HG03060 (cell line): ENCODE data around the gene SATB2.

Experiments
- ATAC-seq: cut with Tn5 transposase; IDR thresholded peaks from one replicate; pipeline ENCODE4 v1.9.1; 2021; ENCODE audit warnings: low read depth, moderate number of reproducible peaks; ENCODE audit not compliant: unreplicated experiment

The SATB2 gene

DNA sequence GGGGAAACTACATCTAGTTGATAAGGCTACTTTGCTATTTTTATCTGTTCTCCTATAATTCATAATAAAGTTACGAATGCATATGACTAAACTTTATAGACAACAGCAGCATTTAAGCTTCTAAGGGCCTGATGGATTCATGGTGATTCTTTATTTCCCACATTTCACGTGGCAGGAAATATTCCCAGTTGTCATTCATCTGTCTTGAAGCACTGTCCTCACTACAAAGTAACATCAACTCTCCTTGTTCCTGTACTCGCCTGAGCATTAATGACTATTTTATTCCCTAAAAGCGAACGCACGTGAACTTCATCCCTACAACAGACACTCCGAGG, 2.6 kb downstream of the SATB2 start:
- no peak for ATAC-seq

DNA sequence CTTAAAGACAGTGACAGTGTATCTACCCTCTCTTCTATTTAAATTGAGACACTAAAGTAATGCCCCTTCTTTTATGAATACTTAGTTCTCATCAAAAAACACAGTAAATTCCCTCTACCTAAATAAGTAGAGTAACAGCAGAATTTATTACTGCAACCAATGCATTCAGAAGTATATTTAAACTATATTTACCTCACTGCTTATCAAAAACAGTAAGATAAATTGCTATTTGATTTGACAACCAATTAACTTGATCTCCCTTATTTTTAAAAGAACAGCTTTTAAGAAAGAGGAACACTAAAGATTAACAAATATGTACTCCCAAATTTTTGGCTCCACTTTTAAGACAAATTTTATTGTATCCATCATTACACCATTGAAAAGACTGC, 4.8 kb downstream of the SATB2 start:
- ATAC-seq, result no peak

DNA sequence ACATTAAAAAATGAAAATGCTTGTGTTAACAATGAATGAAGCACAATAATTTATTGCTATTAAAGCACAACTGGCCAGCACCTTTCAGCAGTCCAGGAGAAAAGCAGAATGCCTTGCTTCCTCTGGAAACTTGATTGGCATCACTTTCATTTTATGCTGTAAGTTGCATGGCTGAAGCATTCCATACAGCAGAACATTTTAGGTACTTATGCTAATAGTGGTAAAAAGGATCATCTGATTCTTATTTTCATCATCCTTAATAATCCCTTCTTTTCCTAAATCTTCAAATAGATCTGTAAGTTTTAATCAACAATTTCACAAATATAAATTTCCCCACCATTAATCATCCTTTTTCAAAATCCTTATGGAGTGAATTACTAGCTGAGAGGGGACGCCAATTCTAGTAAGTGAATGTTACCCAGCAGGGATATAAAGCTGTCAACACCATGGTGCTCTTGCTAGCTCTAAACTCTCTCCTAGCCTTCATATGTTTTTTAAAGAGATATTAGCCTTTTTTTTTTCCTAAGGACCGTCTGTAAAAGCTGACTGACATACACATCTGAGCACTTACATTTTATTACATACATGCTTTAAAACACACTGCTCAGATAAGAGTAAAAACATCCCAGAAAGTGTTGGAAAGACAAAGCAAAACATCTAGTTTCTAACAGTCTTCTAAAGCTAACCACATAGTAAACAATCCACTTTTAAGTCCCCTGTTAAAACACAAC, 5.3 kb downstream of the SATB2 start:
- no peak for ATAC-seq

DNA sequence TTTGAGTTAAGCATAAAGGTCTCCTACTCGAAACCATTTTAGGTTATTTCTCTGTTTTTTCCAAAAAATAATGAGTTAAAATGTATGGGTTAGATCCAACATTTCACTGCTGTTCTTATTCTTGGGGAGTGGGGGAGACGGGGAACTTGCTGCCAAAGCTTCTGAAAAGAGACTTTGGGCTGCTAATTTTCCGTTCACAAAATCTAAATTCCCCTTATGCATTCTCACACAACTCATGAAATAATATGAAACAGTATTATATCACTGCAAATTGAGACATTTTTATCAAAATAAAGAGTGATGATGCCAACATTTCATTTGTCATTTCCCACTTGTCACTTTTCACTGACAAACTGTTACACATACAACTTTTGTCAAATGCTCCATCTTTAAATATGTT, 7.8 kb downstream of the SATB2 start:
- ATAC-seq, result no peak

DNA sequence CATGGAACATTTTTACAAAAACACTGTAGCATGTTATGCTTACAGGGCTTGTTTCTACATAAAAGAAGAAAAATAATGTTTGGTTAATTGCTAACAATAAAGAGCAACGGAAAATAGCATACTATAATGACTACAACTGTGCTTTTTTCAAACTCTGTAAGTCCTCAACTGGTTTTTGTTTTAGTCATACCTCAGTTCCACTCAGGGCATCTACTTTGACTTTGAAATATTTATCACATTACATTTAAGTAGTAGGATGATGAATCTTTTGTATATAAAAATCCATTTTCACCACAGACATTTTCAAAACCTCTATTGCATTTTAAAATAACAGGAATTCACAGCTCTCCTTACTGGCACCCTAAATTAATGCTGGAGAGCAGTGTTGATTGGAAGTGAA, 8.3 kb downstream of the SATB2 start:
- ATAC-seq, result no peak

DNA sequence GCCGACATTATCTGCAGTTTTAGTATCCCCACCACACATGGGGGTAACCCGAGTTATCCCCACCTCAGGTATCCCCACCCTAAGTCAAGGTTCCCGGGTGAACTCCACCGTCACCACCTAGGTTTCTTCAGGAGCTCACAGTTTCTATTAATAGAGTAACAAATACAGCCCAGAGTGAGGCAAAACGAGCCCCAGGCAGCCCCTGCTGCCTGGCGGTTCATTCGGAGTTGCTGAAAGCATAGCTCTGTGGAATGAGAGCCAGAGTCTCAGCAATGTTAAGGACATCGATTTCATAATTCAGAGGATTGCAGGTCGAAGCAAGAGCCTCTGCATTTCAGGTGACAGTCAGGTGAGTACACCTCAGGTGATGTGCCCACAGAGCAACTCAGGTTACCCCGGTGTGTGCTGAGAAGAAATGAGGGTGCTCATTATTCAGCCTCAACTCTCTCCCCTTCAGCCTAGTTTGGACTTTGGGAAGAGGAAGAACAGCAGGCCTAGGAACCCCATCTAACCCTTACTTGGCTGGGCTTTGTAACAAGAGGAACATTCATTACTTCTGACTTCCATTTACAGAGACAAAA, 10.7 kb downstream of the SATB2 start:
- ATAC-seq, result no peak

DNA sequence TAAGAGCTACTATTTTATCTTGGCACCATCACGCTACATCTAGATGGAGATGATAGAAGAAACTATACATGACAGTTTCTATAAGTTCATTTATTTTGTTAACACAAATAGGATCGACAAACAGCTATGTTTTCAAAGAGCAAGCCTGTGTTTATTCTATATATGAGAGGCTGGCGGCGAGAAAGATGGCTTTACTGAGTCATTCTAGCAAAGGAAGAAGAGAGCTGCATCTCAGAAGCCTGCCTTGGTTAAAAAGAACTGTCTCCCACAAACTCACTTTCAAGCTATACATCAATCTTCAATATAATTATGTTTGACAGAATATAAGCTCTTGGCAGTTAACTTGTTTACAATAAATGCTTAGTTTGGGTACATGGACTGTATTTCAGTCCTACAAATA, 13.0 kb downstream of the SATB2 start:
- ATAC-seq, result no peak

DNA sequence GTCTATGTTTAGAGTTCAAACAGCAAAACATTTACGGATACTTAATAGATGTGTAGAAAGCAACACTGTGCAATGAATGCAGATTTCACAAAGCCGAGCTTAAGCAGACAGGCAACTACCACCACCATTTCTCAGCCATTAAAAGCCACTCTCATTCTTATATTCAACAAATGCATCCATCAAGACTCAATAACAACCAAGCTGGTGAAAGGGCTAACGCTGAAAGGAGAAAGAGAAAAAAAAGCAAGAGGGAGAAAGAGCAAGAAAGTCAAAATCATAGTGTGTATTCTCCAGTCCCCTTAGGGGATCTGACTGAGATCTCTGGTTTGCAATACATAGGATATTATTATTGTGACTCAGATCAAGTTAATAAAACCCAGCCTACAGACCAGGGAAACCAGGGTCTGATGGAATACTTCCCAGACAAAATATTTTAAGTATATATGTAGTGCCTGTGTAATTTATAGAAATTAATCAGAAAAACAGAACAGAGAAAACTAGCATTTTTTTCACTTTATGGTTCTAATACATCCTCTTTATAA, 14.1 kb downstream of the SATB2 start:
- ATAC-seq, result no peak

DNA sequence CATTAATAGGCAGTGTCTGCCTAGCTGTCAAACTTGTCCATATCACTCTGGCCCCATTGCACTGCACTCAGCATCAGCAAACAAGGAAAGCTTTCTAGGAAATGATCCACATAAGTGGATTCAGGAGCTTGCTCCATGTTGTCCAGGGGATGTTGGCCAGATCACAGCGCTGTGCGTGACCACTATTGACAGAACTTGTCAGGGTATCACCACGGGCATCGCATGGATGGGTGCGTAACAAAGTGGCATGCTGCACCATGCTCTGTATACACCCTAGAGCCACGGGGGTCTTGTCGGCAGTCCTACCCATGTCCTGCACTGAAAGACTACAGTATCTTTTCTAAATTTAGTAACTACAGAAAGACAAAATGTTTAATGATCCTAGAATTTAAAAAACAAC, 15.6 kb downstream of the SATB2 start:
- no peak for ATAC-seq

DNA sequence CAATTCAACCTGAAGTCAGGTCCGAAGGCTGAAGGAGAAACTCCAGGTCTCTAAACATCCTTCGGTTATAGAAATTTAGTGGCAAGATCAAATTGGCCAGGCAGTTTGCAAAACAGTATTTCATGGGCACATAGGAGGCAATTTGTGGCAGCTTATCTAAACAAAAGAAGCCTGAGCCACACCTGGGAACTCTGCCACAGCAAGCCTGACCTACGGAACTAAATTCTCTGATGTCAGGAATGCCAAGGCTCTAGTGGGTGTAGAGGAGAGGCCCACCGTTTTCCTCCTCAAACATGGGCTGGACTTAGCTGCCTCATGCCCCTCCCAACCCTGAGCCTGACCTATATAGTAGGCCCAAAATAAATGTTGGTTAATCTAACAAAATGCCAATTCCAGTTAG, 16.0 kb downstream of the SATB2 start:
- ATAC-seq, result no peak

DNA sequence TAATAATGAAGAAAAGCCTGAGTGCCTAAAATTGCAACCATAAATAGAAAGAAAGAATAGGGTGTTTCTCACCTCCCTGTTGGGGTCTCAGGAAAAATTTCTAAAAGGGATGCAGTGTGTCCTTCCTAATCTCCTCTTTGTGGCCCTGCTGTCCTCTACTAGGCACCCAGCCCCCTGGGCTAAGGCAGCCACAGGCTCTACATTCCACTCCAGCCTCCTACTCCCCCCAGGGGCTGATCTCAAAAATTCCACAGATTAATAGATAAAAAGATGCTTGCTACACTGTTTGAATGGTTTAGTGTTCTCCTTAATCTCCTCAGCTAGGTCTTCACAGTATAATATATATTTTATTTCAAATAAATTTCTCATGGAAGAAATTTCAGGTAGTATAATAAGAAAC, 17.6 kb downstream of the SATB2 start:
- no peak for ATAC-seq

DNA sequence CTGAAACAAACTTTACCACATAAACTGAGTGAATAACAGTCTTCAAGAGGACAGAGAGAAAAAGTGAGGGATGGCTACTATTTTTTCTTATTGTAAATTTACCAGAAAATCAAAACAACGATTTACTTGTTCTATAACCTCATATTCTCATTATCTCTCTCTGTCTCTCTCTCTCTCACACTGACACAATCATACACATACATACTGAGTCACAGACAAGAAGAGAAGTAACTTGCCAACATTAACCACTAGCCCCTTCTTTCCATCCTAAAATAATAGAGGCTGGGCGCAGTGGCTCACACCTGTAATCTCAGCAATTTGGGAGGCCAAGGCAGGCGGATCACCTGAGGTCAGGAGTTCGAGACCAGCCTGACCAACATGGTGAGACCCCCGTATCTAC, 18.2 kb downstream of the SATB2 start:
- ATAC-seq, result no peak

DNA sequence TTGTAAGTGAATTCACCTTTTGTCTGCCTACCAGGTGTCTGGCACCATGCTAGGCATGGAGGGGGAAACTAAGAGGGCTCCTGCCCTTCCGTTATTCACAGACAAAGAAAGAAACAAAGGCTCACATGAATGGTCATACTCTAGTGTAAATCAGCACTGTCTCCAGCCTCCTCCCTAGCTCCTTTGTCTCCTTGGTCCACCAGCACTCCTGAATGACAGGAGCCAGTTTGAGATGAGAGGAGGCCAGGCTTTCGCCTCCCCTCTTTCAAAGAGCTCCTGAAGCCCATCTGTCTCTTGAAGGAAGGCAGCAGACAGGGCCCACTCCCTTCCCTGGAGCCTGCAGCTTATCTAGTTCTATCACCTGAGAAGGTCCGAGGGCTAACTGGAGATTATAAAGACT, 18.7 kb downstream of the SATB2 start:
- ATAC-seq, result no peak

DNA sequence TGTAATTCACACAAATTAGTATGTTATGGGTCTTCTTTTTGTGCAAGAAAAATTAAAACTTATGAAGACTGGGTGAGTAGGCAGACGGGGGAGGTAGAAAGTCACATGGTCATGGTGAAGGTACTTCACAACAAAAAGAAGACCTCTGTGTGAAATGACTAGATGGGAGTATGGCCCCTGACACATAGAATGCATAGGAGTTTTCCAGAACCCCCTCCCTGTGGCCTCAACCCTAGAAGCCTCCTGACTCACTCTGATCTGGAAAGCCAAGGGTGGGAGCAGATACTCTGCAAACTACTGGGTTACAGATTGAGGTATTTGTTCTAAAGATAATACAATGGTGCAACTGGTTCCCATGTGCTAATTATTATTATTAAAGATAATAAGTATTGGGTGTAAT, 23.2 kb downstream of the SATB2 start:
- ATAC-seq, result no peak

DNA sequence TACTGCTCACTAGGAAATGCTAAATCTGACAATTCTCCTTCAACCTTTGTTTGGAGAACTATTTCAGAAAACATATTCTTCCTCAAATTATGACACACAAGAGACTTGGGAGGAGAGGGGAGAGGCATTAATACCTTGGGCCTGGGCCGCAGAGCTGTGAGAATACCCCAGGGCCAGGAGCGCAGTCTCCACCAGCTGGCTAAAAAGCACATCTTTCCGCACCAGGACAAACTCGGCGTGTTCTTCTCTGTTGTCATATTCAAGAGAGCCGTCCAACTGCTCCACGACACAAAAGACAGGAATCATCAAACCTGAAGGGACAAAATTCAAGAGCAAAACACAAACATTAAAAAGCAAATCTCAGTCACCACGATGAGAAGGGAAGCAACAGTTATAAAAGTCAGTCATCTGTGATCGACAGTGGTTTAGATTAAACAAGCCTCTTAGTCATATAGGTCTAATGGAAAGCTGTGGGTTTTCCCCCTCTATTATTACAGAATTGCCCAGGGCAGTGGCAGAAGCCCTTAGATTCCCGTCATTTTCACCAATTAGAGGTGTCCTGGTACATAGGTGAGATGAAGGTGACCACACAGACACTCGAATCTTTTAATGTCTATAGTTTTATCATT, 24.4 kb downstream of the SATB2 start:
- ATAC-seq, result no peak

DNA sequence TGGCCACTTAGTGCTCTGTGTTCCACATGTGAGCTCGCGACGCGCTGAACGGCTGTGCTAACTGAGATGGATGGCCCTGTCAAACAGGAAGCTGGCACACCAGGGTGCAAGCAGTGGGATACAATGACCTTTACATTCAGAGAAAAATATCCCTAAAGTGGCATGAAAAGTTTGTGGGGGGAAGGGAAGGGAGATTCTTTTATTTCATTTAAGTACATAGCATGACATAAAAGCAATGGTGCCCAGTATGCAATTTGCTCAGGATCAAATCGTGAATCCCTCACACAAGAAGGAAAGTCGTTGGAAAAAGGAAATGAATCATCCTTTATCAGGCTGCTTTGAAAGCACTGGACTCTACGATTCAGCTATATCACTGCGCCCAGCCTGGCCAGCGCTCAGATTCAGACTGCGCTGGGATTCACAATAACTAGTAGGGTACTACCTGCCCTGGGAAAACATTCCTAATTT, 26.0 kb downstream of the SATB2 start:
- ATAC-seq, result no peak

DNA sequence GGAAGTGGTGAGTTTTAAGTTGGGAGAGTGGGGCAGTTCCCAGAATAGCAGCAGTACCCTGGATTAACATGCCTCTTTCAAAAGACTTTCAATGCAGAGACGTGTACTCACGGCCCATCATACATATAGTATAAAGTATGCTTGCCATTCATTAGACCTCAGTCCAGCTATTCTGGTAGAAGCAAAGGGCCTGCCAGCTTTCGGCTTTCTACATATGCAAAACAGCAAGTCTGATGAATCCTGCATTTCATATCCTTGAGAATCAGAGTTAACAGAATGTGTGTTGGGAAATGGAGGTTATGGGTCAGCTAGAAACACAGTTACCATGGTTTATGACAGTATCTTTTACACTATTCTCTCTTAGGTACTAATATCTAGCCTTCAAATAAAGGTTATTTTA, 27.5 kb downstream of the SATB2 start:
- ATAC-seq, result no peak

DNA sequence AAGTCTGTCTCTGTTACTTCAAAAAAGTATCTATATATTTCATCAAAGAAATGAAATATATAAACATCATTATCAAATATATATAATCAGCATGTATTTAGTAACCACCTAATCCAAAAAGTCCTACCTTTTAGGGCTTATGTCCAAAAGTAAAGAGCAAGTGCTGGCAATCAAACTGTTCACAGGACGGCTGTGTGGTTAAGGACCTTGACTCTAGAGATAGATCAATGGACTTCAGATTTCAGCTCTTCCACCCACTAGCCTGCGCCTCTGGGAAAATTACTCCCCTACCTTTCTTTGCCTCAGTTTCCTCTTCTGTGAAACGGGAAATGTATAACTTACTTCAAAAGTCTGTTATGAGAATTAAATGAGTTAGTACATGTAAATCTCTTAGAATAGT, 29.4 kb downstream of the SATB2 start:
- ATAC-seq, result no peak

DNA sequence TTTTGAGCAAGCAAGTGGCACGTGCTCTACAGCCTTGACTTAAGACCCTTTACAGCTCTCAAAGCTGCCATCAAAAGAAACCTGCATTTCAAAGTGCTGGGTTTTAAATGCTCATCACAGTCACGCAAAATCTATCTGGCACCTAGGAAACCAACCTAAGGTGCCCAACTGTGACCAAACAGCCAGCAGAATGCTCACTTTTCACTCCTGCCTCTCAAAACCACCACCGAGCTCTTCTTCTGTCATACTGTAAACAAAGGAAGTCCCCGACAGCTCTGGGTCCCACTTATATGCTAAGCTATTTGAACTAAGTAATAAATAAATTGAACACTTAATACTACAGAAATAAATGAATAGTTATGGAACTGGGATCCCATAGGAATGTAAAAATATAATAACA, 33.6 kb downstream of the SATB2 start:
- no peak for ATAC-seq

DNA sequence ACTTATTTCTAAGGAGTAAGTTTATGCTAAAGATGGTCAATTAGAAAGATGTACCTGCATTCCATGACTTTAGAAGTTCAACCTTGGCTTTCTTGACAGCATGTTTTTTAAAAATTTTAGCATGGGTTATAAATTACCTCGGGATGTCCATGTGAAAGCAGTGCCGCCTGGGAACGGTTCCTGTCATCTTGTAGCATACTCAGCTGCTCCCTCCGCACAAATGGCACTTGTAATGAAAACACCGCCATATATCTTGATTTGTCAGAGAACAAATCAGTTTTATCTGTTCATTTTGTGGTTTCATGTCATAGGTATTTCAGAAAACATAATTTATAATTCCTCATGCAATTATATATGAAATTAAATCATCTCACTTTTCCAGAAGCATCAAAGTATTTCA, 38.3 kb downstream of the SATB2 start:
- no peak for ATAC-seq

DNA sequence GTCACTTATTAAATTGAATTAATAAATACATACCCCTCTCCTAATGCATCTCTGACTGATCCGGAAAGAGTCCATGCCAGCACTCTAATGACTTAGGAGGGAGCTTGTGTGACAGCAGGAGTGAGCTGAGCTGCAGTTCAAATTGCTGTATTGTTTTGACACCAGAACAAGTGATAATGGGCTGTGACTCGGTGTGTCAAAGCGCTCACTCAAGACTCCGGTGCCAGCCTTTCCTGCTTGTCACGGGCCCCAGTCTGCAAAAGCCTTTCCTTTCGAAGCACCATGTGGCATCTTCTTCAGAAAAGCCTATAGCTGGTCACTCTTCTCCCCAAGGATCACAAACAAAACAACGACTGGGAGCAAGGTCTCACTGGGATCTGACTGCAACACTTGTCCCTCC, 43.3 kb downstream of the SATB2 start:
- no peak for ATAC-seq

DNA sequence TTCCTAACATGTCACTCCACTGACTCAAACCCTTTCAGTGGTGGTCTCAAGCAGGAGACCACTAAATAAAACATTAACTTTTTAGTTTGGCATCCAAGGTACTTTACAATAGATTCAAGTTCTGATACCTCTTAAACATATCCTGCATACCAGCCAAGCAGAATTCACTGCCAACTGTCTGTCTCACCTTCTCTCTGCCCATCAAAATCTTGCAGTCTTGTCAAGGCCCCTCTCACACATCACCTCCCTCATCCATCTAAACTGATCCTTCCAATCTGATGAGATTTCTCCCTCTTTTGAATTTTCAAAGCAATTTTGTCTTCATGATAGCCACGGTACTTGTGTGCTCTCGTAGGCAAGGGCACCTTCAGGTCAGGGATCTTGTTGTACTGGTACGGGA, 43.7 kb downstream of the SATB2 start:
- no peak for ATAC-seq
